HepG2 (cell line): Measurements from ENCODE around the gene TMEM106B. TPM values are rescaled to one million over a fixed set of nuclear protein-coding genes. Genes with fewer than 3 reads are reported as not detected.
A peak's percentile ranks its signal among the peaks of the same experiment; 100 is the strongest.

Experiments used
- ARID3A ChIP-seq: IDR thresholded peaks from 2 replicates; pipeline ENCODE4 v1.6.1; 2012; ENCODE audit warnings: low read depth, low read length, improper control_type of control experiment
- ARID4A ChIP-seq: sonication (generic); formaldehyde crosslinking; IDR thresholded peaks from 2 replicates; pipeline ENCODE4 v1.5.0; 2020; ENCODE audit warnings: mild to moderate bottlenecking, missing genetic modification reagents, borderline replicate concordance
- ARID5B ChIP-seq: IDR thresholded peaks from 2 replicates; pipeline ENCODE4 v1.4.0; 2020; ENCODE audit warnings: mild to moderate bottlenecking, missing genetic modification reagents
- CCDC6 ChIP-seq: sonication (generic); formaldehyde crosslinking; IDR thresholded peaks from 2 replicates; pipeline ENCODE4 v1.8.1; 2022; ENCODE audit warnings: mild to moderate bottlenecking, missing genetic modification reagents, moderate library complexity
- DNMT1 ChIP-seq: sonication (generic); formaldehyde crosslinking; IDR thresholded peaks from 2 replicates; pipeline ENCODE4 v1.5.1; 2020; ENCODE audit warnings: mild to moderate bottlenecking, missing genetic modification reagents
- EEA1 ChIP-seq: sonication (generic); formaldehyde crosslinking; IDR thresholded peaks from 2 replicates; pipeline ENCODE4 v1.5.1; 2020; ENCODE audit warnings: mild to moderate bottlenecking, missing genetic modification reagents, borderline replicate concordance
- HMGXB4 ChIP-seq, 2 experiments: sonication (generic) in 1 of 2; formaldehyde crosslinking in 1 of 2; IDR thresholded peaks; 2 replicates each; pipeline versions ENCODE4 v1.4.0 to v1.6.1; 2018 to 2020; ENCODE audit warnings: missing genetic modification reagents in 2 of 2, borderline replicate concordance in 1 of 2, low read depth in 1 of 2, mild to moderate bottlenecking in 1 of 2, missing biosample characterization in 1 of 2
- HNRNPLL ChIP-seq: fragments of 200-400 bp; formaldehyde crosslinking; IDR thresholded peaks from 2 replicates; pipeline ENCODE4 v1.6.1; 2017; ENCODE audit warnings: mild to moderate bottlenecking, low read depth, low read length; ENCODE audit not compliant: poor library complexity, severe bottlenecking
- HOXD1 ChIP-seq: sonication (generic); formaldehyde crosslinking; IDR thresholded peaks from 2 replicates; pipeline ENCODE4 v1.5.0; 2020; ENCODE audit warnings: missing genetic modification reagents
- JUN ChIP-seq: sonication (generic); formaldehyde crosslinking; IDR thresholded peaks from 2 replicates; pipeline ENCODE4 v1.4.0; 2020; ENCODE audit warnings: mild to moderate bottlenecking, missing genetic modification reagents
- KLF15 ChIP-seq: sonication (generic); formaldehyde crosslinking; IDR thresholded peaks from 2 replicates; pipeline ENCODE4 v1.8.1; 2023; ENCODE audit warnings: borderline replicate concordance, mild to moderate bottlenecking, inconsistent platforms, missing genetic modification reagents, mixed read lengths
- ZBTB7A ChIP-seq: sonication (generic); formaldehyde crosslinking; IDR thresholded peaks from 2 replicates; pipeline ENCODE4 v1.8.0; 2022; ENCODE audit warnings: mild to moderate bottlenecking, missing genetic modification reagents
- ZNF354B ChIP-seq: sonication (generic); formaldehyde crosslinking; IDR thresholded peaks from 2 replicates; pipeline ENCODE4 v1.8.0; 2022; ENCODE audit warnings: mild to moderate bottlenecking, missing genetic modification reagents
- ZNF619 ChIP-seq: sonication (generic); formaldehyde crosslinking; IDR thresholded peaks from 2 replicates; pipeline ENCODE4 v1.4.0; 2020; ENCODE audit warnings: mild to moderate bottlenecking, missing genetic modification reagents
- ZNF691 ChIP-seq: sonication (generic); formaldehyde crosslinking; IDR thresholded peaks from 2 replicates; pipeline ENCODE4 v1.4.0; 2020; ENCODE audit warnings: missing genetic modification reagents, low read depth, mild to moderate bottlenecking, borderline replicate concordance
- ZNF792 ChIP-seq: IDR thresholded peaks from 2 replicates; pipeline ENCODE4 v1.6.1; 2016
- polyA plus RNA-seq, 8 experiments: library from polyadenylated mRNA; depleted of rRNA in 3 of 8; stranded (reverse) in 7 of 8; unstranded in 1 of 8; fragments of >200 nt; fragmentation: Illumina TruSeq in 4 of 8; extraction: Trizol in 4 of 8; gene quantifications; 2 replicates each; pipeline versions ENCODE4 v1.2.1 to v1.2.3, GENCODE V29; 2011 to 2016; ENCODE audit warnings: low read depth in 4 of 8, missing spikeins in 1 of 8, mixed read lengths in 1 of 8; ENCODE audit not compliant: insufficient read depth in 1 of 8
- total RNA-seq, 5 experiments: library from RNA; depleted of rRNA; stranded (reverse); fragments of >200 nt; fragmentation: Illumina TruSeq; extraction: Trizol; gene quantifications; 2 replicates each; pipeline ENCODE4 v1.2.3, GENCODE V29; 2016; ENCODE audit warnings: low read depth in 1 of 5

The TMEM106B gene
- total and polyA plus RNA-seq, 2 of the 13 experiments (the other 11 are each of a cell fraction or from before 2014, with no cell fraction given): 16.8 to 25.1 TPM

GRCh38 chr7:12211054-12211710, at the start of gene TMEM106B (continued):
- TF ChIP-seq JUN (CRISPR knock-in tag): peak; percentile 58
- TF ChIP-seq HMGXB4 (CRISPR knock-in tag; IDR thresholded peaks at IDR 0.05; ENCODE audit: borderline replicate concordance in 1 of 2, low read depth in 1 of 2): peak; percentile 96 to 98
- peak; percentile 93 for TF ChIP-seq ARID4A (CRISPR knock-in tag)
- TF ChIP-seq ZBTB7A (CRISPR knock-in tag): peak; percentile 93; the same call in 1 of the 2 replicates
- peak; percentile 96 for TF ChIP-seq EEA1 (CRISPR knock-in tag)
- no peak for TF ChIP-seq ARID3A
- TF ChIP-seq ZNF619 (CRISPR knock-in tag): peak; percentile 99
- peak; percentile 71 for TF ChIP-seq HNRNPLL
- TF ChIP-seq CCDC6 (CRISPR knock-in tag): peak; percentile 99
- peak; percentile 84 for TF ChIP-seq ARID5B (CRISPR knock-in tag)
- TF ChIP-seq HOXD1: peak; percentile 94
- TF ChIP-seq ZNF354B (CRISPR knock-in tag): peak; percentile 91; the same call in 1 of the 2 replicates
- TF ChIP-seq ZNF691 (CRISPR knock-in tag): peak; percentile 99
- TF ChIP-seq DNMT1 (CRISPR knock-in tag): peak; percentile 86
- peak; percentile 88 for TF ChIP-seq ZNF792
- TF ChIP-seq KLF15 (CRISPR knock-in tag): peak; percentile 53; the same call in 1 of the 2 replicates
